Measurements from ENCODE around the gene EPAS1. TPM values are rescaled to one million over a fixed set of nuclear protein-coding genes. Genes with fewer than 3 reads are reported as not detected.

Gene EPAS1
- total and polyA plus RNA-seq, 2 of the 13 experiments (the other 11 are each of a cell fraction or from before 2014, with no cell fraction given): 47.1 to 182 TPM

GRCh38 chr2:46306988-46307655 lies 9.9 kb downstream of the EPAS1 start (continued):
- TF ChIP-seq MED1 (CRISPR knock-in tag; IDR thresholded peaks at IDR 0.05): peak; percentile 96
- peak; percentile 95 for TF ChIP-seq ZBTB43 (CRISPR knock-in tag; conservative IDR thresholded peaks at IDR 0.05)
- TF ChIP-seq ZNF331 (CRISPR knock-in tag; IDR thresholded peaks at IDR 0.05): peak; percentile 93
- TF ChIP-seq HOXA5 (CRISPR knock-in tag; IDR thresholded peaks at IDR 0.05): peak; percentile 85
- no peak for TF ChIP-seq ZNF496 (CRISPR knock-in tag; IDR thresholded peaks at IDR 0.05; ENCODE audit: insufficient replicate concordance)
- TF ChIP-seq SP2 (CRISPR knock-in tag; IDR thresholded peaks at IDR 0.05): no peak
- TF ChIP-seq, protein P1, sequence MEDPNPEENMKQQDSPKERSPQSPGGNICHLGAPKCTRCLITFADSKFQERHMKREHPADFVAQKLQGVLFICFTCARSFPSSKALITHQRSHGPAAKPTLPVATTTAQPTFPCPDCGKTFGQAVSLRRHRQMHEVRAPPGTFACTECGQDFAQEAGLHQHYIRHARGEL (CRISPR knock-in tag; IDR thresholded peaks at IDR 0.05): no peak
- TF ChIP-seq SIX4 (CRISPR knock-in tag; IDR thresholded peaks at IDR 0.05): peak; percentile 97
- TF ChIP-seq ZNF33B (CRISPR knock-in tag; IDR thresholded peaks at IDR 0.05): 0 out of 2 replicates have a peak, but pooled peaks have one; percentile 26
- no peak for TF ChIP-seq WIZ (CRISPR knock-in tag; IDR thresholded peaks at IDR 0.05)
- TF ChIP-seq ZSCAN9 (CRISPR knock-in tag; IDR thresholded peaks at IDR 0.05; ENCODE audit: borderline replicate concordance): peak; percentile 77; the same call in 1 of the 2 replicates
- TF ChIP-seq, protein P2, sequence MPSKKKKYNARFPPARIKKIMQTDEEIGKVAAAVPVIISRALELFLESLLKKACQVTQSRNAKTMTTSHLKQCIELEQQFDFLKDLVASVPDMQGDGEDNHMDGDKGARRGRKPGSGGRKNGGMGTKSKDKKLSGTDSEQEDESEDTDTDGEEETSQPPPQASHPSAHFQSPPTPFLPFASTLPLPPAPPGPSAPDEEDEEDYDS (CRISPR knock-in tag; IDR thresholded peaks at IDR 0.05): peak; percentile 69
- peak; percentile 84 for TF ChIP-seq POLR2G (IDR thresholded peaks at IDR 0.05; ENCODE audit: low read depth, low read length)
- peak; percentile 72; the same call in 1 of the 2 replicates for TF ChIP-seq DMAP1 (CRISPR knock-in tag; IDR thresholded peaks at IDR 0.05)
- TF ChIP-seq HNRNPK (IDR thresholded peaks at IDR 0.05; ENCODE audit: low read depth, low read length, poor library complexity, severe bottlenecking): no peak
- no peak for TF ChIP-seq ZNF121 (CRISPR knock-in tag; IDR thresholded peaks at IDR 0.05)
- no peak for TF ChIP-seq ZNF670 (CRISPR knock-in tag; IDR thresholded peaks at IDR 0.05; ENCODE audit: borderline replicate concordance)
- TF ChIP-seq GATA4 (IDR thresholded peaks at IDR 0.05; ENCODE audit: borderline replicate concordance, low read depth): peak; percentile 97
- no peak for TF ChIP-seq IRX3 (CRISPR knock-in tag; IDR thresholded peaks at IDR 0.05; ENCODE audit: borderline replicate concordance, low read depth)
- TF ChIP-seq ZNF557 (CRISPR knock-in tag; IDR thresholded peaks at IDR 0.05): no peak
- TF ChIP-seq, protein P3, sequence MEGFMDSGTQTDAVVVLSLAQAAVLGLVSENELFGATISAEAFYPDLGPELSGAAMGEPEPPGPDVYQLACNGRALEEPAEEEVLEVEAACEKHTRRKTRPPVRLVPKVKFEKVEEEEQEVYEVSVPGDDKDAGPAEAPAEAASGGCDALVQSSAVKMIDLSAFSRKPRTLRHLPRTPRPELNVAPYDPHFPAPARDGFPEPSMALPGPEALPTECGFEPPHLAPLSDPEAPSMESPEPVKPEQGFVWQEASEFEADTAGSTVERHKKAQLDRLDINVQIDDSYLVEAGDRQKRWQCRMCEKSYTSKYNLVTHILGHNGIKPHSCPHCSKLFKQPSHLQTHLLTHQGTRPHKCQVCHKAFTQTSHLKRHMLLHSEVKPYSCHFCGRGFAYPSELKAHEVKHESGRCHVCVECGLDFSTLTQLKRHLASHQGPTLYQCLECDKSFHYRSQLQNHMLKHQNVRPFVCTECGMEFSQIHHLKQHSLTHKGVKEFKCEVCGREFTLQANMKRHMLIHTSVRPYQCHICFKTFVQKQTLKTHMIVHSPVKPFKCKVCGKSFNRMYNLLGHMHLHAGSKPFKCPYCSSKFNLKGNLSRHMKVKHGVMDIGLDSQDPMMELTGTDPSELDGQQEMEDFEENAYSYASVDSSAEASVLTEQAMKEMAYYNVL (CRISPR knock-in tag; IDR thresholded peaks at IDR 0.05; ENCODE audit: borderline replicate concordance): 0 out of 2 replicates have a peak, but pooled peaks have one; percentile 55
- TF ChIP-seq KAT8 (CRISPR knock-in tag; IDR thresholded peaks at IDR 0.05): peak; percentile 84
- TF ChIP-seq FIP1L1 (IDR thresholded peaks at IDR 0.05; ENCODE audit: borderline replicate concordance, insufficient read depth, low read depth, low read length): no peak
- no peak for TF ChIP-seq ARNT (IDR thresholded peaks at IDR 0.05)
- peak; percentile 26; the same call in 1 of the 2 replicates for TF ChIP-seq GABPB1 (CRISPR knock-in tag; IDR thresholded peaks at IDR 0.05)
- peak; percentile 30; the same call in 1 of the 2 replicates for TF ChIP-seq ZNF605 (CRISPR knock-in tag; IDR thresholded peaks at IDR 0.05)
- no peak for TF ChIP-seq NFE2L1 (CRISPR knock-in tag; IDR thresholded peaks at IDR 0.05; ENCODE audit: borderline replicate concordance)
- no peak for TF ChIP-seq CREB1 (IDR thresholded peaks at IDR 0.05)
- TF ChIP-seq CREB1 (CRISPR knock-in tag; IDR thresholded peaks at IDR 0.05): peak; percentile 82
- TF ChIP-seq ZMYM2 (CRISPR knock-in tag; IDR thresholded peaks at IDR 0.05): no peak
